Endothelial cell of hepatic sinusoid (primary cell): ENCODE measurements around the gene METAP2.

Experiments
- in situ Hi-C: cut with HindIII; loops from 2 replicates; pipeline ENCODE4 v1.10.0; 2017; ENCODE audit warnings: low sequenced_read_pairs

METAP2 gene

DNA sequence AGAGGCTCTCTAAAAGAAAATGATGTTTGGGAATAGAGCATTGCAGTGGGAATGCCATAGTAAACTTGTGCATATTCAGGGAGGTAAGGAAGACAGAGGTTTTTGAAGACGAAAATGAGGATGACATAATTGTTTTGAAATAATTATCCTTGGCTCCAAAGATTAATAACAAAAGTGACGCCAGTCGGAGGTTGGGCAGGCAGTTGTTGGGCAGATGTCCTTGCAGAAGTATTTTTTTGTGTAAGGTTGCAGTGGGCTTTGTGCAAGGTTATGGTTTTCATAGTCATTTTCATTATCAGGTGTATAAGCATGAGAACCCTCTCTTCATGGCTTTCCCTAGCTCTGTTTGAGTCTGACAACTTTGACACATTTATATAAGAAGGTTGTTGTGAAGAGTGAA, 35.3 kb downstream of the METAP2 start:
- in situ Hi-C loops = no loop called here

GRCh38 chr12:95511977-95512376, 38.0 kb downstream of the METAP2 start:
- in situ Hi-C loops = no loop called here

DNA sequence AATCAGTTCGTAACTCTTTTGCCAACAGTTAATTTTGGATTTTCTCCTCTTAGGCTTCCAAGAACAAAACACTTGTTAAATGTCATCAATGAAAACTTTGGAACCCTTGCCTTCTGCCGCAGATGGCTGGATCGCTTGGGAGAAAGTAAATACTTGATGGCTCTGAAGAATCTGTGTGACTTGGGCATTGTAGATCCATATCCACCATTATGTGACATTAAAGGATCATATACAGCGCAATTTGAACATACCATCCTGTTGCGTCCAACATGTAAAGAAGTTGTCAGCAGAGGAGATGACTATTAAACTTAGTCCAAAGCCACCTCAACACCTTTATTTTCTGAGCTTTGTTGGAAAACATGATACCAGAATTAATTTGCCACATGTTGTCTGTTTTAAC, 39.6 kb downstream of the METAP2 start:
- in situ Hi-C loops = no loop called here

GRCh38 chr12:95515197-95515596, 41.2 kb downstream of the METAP2 start:
- in situ Hi-C loops = no loop called here

DNA sequence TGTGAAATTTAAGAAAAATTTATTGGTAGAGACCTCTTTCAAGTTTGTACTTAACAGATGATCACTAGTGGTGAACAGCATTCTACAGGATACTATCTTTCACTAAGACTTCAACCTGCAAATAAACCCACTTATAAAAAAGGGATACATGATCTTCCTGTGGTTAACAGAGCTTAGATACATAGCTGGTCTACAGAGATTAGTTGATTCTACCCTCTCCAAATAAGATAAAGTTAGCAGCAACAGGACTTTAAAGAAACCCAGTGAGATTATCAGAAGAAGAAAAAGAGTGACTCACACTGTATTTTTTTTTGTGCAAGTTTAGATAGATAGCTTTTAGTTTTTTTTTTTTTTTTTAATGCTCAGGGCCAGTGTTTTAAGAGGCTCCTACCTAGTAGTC, 42.8 kb downstream of the METAP2 start:
- in situ Hi-C loops = no loop called here

DNA sequence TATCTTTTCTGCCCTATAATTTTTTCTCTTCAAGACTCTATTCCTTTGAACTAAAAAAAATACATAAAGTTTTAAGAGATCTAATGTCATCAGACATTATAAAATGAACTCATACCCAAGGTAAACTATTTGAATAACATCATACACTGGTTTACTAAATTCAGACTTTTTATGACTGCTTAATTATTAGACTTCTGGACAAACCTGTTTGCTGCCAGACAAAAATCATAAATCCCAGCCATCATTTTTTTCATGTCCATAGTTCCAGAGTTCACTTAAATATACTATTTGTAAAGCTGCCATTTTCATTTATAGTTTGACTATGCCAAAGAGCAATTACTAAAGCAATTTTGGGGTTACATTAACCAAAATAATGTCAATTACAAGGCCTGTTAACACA, 43.3 kb downstream of the METAP2 start:
- in situ Hi-C loops = no loop called here

GRCh38 chr12:95518944-95519343, 45.0 kb downstream of the METAP2 start:
- in situ Hi-C loops = no loop called here

DNA sequence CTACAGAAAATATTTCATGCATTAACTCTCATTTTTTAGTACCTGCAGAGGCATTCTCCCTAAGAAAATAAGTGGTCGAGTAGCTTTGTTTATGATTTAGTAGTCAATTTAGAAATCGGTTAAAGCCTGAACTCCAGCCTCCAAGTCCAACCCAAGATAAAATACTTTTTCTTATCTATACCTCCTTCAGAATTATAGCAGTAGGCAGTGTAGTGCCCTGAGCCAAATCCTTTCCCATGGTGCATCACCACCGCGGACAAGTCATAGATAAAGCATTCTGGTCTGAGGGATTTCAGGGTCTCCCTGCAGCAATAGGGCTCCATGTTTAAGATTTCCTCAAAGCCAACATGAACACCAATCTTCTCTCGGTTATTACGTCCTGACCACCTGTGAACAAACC, 46.9 kb downstream of the METAP2 start:
- in situ Hi-C loops = no loop called here

DNA sequence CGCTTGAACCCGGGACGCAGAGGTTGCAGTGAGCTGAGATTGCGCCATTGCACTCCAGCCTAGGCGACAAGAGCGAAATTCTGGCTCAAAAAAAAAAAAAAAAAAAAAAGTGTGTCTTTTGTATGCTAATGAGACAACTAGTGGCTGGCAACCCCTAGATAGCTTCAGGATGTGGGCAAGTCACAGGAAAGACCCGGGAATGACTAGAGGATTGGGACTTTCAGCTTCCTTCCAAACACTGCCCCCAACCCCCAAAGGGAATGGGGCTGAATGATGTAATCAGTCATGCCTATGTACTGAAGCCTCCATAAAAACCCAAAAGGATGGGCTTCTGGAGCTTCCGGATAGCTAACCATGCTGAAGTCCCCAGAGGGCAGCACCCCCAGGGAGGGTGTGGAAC, 48.7 kb downstream of the METAP2 start:
- in situ Hi-C loops = no loop called here

- in situ Hi-C loops = no loop called here
These were observed 54.5 kb downstream of the METAP2 start for GRCh38 chr12:95528431-95528830.

DNA sequence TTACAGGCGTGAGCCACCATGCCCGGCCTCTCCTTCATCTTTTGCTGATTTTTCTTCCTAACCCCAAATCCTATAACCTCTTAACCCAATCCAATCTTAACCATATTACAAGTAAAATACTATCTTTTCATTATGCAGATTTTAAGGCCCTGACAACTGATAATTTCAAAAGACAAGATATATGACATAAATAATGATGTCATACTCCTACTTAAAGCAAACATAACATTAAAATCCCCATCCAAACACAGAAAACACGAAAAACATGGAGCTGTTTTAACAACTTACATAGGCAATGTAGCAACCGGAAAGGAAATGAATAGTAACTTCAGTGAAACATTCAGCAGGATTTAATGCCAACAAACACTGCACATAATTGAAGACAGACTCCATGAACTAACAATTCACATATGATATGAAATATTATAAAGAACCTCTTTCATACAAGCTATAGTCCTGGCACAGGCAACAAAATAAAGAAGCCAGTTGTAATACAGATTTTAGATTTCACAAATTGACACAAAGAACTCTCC, 55.8 kb downstream of the METAP2 start:
- in situ Hi-C loops = no loop called here

- in situ Hi-C loops = no loop called here
These were observed 58.9 kb downstream of the METAP2 start for GRCh38 chr12:95532851-95533250.

DNA sequence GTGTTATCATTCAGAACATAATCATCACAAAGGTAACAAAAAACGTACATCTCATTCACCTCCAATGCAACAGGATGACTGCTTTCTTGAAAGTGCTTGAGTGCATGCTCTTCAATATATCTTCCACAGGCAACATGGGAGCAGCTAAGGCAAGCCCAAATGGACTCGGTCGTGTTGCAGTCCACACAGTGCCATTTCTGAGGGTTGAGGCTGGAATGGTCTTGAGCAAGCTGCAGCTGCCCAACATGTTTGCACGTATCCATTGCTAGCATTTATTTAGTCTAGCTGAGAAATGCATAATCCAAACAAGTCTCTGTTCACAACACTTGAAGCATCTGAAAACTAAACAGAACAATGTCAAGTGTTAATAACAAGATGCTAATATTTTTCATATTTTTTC, 60.0 kb downstream of the METAP2 start:
- in situ Hi-C loops = no loop called here

- in situ Hi-C loops = no loop called here
These were observed 64.1 kb downstream of the METAP2 start for GRCh38 chr12:95538006-95538405.

DNA sequence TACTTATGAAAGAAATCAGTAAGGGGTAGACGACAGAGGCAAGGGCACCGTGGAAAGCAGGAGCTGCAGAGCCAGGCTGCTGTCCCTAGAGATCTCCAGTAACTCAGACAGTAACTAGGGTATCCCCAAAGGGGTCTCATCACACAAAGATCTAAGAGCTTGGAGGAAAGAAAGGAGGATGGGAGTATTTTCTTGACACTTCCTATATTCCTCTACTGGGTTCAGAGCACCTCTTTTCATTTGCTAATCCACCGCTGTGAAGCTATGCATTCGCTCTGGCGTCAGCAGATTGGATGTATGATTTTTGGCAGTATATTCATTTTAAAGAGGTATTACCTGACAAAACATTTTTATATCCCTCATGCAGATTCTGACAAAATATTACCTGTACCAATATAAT, 64.7 kb downstream of the METAP2 start:
- in situ Hi-C loops = no loop called here

DNA sequence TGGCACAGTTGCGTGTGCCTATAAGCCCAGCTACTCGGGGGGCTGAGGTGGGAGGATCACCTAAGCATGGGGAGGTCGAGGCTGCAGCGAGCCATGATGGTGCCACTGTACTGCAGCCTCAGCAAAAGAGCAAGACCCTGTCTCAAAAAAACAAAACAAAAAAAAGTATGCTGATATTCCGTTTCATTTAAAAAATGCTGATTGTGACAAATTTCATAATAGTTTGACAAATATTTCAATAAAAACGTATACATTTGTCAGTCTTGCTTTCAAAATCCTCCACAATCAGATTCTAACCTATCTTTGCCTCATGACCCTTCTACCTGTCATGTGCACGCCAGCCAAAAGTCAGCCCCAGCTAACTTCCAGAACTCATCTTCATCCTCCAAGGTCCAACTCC, 67.5 kb downstream of the METAP2 start:
- in situ Hi-C loops = no loop called here

- in situ Hi-C loops = no loop called here
These were observed 69.4 kb downstream of the METAP2 start for GRCh38 chr12:95543305-95543704.

DNA sequence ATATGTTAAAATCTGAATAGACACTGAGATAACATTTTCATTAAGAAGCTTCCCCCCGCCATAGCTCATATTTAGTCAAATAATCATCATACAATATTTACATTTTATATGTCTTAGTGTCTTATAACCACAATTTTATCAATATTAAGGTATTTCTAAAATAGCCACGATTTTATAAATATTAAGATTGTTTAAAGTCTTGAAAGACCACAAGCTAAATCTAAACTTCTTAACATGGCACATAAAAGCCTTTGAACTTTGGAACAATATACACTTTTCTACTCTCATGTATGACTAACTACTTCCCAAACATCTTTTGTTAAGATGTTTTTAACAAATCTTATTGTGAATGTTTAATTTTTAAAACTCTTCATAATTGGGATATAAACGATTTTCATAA, 70.8 kb downstream of the METAP2 start:
- in situ Hi-C loops = no loop called here

- in situ Hi-C loops = no loop called here
These were observed 71.4 kb downstream of the METAP2 start for GRCh38 chr12:95545303-95545702.

GRCh38 chr12:95545731-95546490, 72.0 kb downstream of the METAP2 start:
- in situ Hi-C loops = no loop called here

- in situ Hi-C loops = no loop called here
These were observed 72.5 kb downstream of the METAP2 start for GRCh38 chr12:95546491-95546813.

DNA sequence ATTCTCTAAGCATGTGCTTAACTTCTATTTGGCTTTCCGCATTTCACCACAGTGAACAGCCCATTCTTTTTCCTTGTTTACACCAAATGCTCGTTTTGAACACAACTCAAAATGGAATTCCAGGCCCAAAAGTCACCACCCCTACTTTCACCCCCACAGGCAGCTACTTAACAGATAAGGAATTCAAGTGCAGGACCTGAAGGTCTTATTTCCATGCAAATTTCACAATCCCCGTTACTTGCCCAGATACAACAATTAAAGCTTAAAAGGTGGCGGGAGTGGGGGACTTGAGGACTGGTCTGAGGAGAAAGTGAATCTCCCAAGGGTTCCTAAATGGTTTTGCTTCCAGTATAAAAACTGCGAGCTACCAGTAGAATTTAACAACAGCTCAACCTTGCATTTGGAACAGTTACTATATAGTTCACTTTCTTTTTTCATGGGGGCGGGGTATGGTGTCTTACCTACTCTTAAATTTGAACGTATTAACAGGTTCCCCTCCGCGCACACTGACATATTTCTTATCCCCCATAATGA, 73.6 kb downstream of the METAP2 start:
- in situ Hi-C loops = no loop called here

DNA sequence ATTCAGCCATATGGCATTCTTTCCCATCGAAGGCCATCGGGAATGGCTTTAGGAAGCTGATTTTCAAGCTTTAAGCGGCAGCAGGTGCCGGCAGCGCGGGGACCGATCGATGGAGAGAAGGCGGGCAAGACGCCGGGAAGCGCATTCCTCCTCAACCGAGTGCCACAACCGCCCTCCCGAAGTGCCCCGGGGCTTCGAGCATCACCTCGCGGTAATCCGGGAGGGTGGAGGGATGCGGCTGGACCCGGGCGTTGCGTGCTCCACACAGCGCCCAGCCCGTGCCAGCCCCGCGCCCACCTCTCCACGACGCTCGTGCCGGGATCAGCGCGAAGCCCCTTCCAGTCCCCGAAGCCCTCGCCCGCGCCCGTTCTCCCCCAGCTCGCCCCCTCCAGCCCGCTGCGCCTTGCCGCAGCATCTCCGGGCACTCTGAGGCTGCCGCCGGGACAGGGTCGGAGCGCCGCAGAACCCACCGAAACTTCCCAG, 74.1 kb downstream of the METAP2 start:
- in situ Hi-C loops = no loop called here
